ENCODE results near the gene CLIP1.

DNA sequence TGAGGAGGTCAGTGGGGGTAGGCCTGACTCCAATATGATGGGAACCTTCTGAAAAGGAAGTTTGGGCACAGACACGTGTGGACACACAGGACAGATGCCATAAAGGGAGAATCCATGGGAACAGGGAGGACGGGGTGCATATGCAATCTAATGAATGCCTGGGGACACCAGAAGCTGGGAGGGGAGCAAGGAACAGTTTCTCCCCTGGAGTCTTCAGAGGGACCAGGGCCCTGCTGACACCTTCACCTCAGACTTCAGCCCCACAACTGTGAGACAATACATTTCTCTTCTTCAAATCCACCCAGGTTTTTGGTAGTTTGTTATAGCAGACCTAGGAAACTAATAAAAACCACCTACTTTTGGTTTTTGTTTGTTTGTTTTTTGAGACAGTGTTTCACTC, 35.2 kb upstream of the CLIP1 start:
- TF ChIP-seq EP300 (IDR thresholded peaks at IDR 0.05) (no peak), POLR2A (IDR thresholded peaks at IDR 0.05) (no peak)
- TF ChIP-seq, protein P1, sequence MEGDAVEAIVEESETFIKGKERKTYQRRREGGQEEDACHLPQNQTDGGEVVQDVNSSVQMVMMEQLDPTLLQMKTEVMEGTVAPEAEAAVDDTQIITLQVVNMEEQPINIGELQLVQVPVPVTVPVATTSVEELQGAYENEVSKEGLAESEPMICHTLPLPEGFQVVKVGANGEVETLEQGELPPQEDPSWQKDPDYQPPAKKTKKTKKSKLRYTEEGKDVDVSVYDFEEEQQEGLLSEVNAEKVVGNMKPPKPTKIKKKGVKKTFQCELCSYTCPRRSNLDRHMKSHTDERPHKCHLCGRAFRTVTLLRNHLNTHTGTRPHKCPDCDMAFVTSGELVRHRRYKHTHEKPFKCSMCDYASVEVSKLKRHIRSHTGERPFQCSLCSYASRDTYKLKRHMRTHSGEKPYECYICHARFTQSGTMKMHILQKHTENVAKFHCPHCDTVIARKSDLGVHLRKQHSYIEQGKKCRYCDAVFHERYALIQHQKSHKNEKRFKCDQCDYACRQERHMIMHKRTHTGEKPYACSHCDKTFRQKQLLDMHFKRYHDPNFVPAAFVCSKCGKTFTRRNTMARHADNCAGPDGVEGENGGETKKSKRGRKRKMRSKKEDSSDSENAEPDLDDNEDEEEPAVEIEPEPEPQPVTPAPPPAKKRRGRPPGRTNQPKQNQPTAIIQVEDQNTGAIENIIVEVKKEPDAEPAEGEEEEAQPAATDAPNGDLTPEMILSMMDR (IDR thresholded peaks at IDR 0.05), result no peak

Measured in ovary (tissue), 3 donors.